22Rv1 (cell line): ENCODE data around the gene HCN2.

Source experiments
- H3K27ac ChIP-seq: fragments of 450-650 bp; 2 replicates; pipeline ENCODE4 v1.5.1; 2017
- ZFX ChIP-seq: fragments of 450-650 bp; IDR thresholded peaks from 2 replicates; pipeline ENCODE4 v1.6.1; 2017; ENCODE audit warnings: antibody characterized with exemption, borderline replicate concordance
- TF ChIP-seq, protein P1 (sequence below): fragments of 450-650 bp; IDR thresholded peaks from 2 replicates; pipeline ENCODE4 v1.5.1; 2017; ENCODE audit warnings: mild to moderate bottlenecking

HCN2 gene

DNA sequence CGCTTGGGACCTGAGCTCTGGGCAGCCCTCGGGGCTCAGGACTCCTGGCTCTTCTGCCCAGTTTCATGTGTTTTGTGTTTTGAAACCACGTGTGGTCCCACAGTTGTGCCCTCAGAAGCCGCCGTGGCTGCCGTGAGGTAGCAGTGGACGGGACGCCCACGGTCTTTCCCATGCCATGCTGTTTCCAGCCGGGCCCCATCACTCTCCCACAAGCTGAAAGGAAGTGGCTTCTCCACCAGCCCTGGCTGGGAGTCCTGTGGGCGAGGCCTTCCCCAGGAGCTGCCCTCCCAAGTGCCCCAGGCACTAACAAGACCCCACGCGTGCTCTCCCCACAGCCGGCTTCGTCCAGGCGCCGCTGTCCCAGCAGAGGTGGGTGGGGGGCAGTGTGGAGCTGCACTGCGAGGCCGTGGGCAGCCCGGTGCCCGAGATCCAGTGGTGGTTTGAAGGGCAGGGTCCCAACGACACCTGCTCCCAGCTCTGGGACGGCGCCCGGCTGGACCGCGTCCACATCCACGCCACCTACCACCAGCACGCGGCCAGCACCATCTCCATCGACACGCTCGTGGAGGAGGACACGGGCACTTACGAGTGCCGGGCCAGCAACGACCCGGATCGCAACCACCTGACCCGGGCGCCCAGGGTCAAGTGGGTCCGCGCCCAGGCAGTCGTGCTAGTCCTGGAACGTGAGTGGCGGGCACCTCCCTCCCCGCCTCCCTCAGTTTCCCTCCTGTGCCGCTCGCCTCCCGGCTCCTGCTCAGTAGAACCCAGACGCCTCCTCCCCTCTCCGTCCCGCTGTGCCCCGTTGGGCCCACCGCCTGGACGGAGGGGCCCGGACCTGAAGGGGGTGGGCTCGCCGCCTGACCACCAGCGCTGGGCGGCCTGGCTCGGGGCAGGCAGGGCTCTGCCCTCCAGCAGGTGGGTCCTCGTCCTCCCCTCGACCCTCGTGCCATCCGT, 12.0 kb upstream of the HCN2 start:
- no peak overlapping the region for H3K27ac ChIP-seq

DNA sequence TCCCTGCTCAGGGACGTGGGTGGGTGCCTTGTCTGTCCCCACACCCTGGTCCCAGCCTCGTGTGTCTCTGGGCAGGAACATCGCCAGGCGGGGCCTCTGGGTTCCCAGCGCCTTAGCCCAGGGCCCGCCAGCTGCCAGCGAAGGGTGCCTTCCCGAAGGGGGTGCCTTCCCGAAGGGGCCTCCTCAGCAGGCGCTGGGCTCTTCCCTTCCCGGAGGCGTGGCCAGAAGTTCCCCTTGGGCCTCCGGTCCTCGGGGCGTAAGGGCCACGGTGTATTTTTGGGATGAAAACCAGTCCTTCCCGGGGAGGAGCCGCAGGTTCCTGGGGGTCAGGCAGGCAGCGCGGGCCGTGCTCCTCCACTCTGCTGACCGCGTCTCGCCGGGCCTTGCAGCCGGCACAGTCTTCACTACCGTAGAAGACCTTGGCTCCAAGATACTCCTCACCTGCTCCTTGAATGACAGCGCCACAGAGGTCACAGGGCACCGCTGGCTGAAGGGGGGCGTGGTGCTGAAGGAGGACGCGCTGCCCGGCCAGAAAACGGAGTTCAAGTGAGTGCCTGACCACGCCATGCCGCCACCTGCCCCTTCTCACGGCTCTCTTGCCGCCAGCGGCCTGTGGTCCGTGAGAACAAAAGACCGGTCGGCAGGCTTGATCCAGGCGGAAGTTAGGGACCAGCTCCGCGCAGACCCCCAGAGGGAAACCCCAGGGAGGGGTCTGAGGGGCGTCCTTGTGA, 10.4 kb upstream of the HCN2 start:
- TF ChIP-seq, protein P1, sequence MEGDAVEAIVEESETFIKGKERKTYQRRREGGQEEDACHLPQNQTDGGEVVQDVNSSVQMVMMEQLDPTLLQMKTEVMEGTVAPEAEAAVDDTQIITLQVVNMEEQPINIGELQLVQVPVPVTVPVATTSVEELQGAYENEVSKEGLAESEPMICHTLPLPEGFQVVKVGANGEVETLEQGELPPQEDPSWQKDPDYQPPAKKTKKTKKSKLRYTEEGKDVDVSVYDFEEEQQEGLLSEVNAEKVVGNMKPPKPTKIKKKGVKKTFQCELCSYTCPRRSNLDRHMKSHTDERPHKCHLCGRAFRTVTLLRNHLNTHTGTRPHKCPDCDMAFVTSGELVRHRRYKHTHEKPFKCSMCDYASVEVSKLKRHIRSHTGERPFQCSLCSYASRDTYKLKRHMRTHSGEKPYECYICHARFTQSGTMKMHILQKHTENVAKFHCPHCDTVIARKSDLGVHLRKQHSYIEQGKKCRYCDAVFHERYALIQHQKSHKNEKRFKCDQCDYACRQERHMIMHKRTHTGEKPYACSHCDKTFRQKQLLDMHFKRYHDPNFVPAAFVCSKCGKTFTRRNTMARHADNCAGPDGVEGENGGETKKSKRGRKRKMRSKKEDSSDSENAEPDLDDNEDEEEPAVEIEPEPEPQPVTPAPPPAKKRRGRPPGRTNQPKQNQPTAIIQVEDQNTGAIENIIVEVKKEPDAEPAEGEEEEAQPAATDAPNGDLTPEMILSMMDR: no peak
- TF ChIP-seq ZFX: no peak
- H3K27ac ChIP-seq: no peak overlapping the region

More for the DNA sequence above, 12.0 kb upstream of the HCN2 start:
- TF ChIP-seq, protein P1: peak; percentile 17; the same call in 1 of the 2 replicates
- no peak for TF ChIP-seq ZFX

DNA sequence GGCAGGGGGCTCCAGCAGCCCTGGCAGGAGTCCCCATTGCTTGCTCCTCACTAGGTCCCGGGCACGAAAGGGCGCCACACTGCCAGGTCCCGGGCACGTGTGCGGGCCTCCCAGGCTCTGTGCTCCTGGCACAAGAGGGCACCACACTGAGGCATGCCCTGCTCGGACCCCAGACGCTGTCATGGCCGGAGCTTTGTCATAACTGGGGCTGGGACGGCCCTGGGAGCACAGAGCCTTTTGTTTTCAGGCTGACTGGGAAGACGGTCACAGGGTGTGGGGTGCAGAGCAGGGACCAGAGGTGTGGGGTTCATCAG, 9.9 kb upstream of the HCN2 start:
- TF ChIP-seq, protein P1: no peak
- no peak for TF ChIP-seq ZFX
- no peak overlapping the region for H3K27ac ChIP-seq

DNA sequence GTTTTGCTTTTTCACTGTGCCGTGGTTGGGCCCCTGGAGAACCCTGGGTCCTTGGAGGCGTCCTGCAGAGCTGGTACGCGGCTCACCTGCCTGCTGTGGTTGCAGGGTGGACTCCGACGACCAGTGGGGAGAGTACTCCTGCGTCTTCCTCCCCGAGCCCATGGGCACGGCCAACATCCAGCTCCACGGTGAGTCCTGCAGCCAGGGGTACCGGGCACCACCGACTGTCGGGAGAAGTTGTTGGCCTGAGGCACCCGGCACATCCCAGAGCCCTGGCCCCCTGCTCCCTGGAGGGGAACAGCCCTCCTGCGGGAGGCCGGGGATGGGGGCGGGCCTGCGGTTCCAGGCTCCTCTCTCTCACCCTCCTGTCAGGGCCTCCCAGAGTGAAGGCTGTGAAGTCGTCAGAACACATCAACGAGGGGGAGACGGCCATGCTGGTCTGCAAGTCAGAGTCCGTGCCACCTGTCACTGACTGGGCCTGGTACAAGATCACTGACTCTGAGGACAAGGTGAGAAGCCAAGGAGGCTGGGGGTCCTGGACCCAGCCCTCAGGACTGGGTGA, 9.3 kb upstream of the HCN2 start:
- TF ChIP-seq, protein P1: no peak
- TF ChIP-seq ZFX: no peak
- H3K27ac ChIP-seq: no peak overlapping the region

DNA sequence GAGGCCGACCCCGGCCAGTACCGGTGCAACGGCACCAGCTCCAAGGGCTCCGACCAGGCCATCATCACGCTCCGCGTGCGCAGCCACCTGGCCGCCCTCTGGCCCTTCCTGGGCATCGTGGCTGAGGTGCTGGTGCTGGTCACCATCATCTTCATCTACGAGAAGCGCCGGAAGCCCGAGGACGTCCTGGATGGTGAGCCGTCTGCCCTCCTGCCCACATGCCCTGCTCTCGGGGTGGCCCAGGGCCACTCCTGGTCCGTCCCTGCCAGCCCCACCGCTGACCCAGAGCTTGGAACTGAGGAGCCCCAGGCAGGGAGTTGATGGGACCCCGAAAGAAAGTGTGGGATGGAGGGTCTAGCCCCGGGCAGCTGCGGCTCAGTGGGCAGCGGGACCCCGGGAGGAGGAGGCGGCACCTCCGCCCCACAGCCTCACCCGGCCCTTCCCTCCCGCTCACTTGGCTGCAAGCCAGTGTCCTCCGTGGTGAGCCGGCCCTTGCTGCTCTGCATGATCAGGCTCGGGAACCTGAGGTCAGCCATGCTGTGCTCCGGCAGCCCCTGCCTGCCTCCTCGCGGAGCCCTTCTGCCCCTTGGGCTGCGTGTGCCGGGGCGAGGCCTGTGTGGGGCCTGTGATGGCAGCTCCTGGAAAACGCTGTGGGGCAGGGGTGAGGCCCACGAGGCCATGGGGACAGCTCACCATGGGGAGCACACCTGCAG, 8.1 kb upstream of the HCN2 start:
- H3K27ac ChIP-seq: no peak overlapping the region

DNA sequence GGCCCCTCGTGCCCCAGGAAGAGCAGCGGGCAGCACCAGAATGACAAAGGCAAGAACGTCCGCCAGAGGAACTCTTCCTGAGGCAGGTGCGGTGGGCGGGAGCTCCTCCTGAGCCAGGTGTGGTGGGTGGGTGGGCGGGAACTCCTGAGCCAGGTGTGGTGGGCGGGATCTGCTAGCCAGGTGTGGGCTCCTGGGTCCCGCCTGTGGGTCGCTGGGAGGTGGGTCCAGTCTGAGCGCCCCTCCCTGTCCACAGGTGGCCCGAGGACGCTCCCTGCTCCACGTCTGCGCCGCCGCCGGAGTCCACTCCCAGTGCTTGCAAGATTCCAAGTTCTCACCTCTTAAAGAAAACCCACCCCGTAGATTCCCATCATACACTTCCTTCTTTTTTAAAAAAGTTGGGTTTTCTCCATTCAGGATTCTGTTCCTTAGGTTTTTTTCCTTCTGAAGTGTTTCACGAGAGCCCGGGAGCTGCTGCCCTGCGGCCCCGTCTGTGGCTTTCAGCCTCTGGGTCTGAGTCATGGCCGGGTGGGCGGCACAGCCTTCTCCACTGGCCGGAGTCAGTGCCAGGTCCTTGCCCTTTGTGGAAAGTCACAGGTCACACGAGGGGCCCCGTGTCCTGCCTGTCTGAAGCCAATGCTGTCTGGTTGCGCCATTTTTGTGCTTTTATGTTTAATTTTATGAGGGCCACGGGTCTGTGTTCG, 7.0 kb upstream of the HCN2 start:
- TF ChIP-seq, protein P1: no peak
- TF ChIP-seq ZFX: no peak
- H3K27ac ChIP-seq: 0 out of 2 replicates have a peak overlapping the region, but pooled peaks have one; percentile 10

More for the DNA sequence above, 8.1 kb upstream of the HCN2 start:
- TF ChIP-seq ZFX: no peak
- TF ChIP-seq, protein P1: no peak
